Sigmoid colon (tissue), 7 donors: ENCODE measurements around the gene CD200. TPM values are rescaled to one million over a fixed set of nuclear protein-coding genes. Genes with fewer than 3 reads are reported as not detected.
"Not testable (repeated sequence)": the region's sequence is repeated elsewhere in the genome, so short reads cannot be mapped to it uniquely, and the experiment has no call there.

Source experiments
- DNase-seq: peaks from one replicate; pipeline ENCODE4 v3.0.0-alpha.2; 2019
- H3K27ac ChIP-seq, 4 donors: fragments of 200-600 bp; sonication (generic); one replicate each; pipeline ENCODE4 v1.5.1; 2016 to 2019; ENCODE audit warnings: mild to moderate bottlenecking in 1 of 4
- H3K27me3 ChIP-seq, 3 donors: fragments of 200-600 bp; sonication (generic); one replicate each; pipeline ENCODE4 v1.5.1; 2019; ENCODE audit warnings: mild to moderate bottlenecking in 1 of 3
- H3K36me3 ChIP-seq, 4 donors: fragments of 200-600 bp; sonication (generic); one replicate each; pipeline ENCODE4 v1.5.1; 2016 to 2019
- H3K4me1 ChIP-seq, 4 donors: fragments of 200-600 bp; sonication (generic); one replicate each; pipeline ENCODE4 v1.5.1; 2017 to 2019
- H3K4me3 ChIP-seq, 4 donors: fragments of 200-600 bp; sonication (generic); one replicate each; pipeline ENCODE4 v1.5.1; 2017 to 2019; ENCODE audit warnings: mild to moderate bottlenecking in 2 of 4, moderate library complexity in 1 of 4
- H3K9me3 ChIP-seq, 4 donors: fragments of 200-600 bp in 3 of 4; sonication (generic) in 3 of 4; one replicate each; pipeline versions ENCODE4 v1.5.1 to v1.6.1; 2013 to 2019
- EP300 ChIP-seq, 4 donors: sonication (generic); formaldehyde crosslinking; IDR thresholded peaks; one replicate each; pipeline ENCODE4 v1.6.1; 2017; ENCODE audit warnings: antibody characterized with exemption in 4 of 4
- POLR2A ChIP-seq, 2 donors: fragments of 450-650 bp; IDR thresholded peaks; one replicate each; pipeline ENCODE4 v1.6.1; 2016; ENCODE audit warnings: antibody characterized with exemption in 2 of 2, mild to moderate bottlenecking in 2 of 2, moderate library complexity in 2 of 2
- POLR2AphosphoS5 ChIP-seq, 4 donors: sonication (generic); formaldehyde crosslinking; IDR thresholded peaks; one replicate each; pipeline ENCODE4 v1.6.1; 2017; ENCODE audit warnings: antibody characterized with exemption in 4 of 4
- WGBS, 2 donors: extraction: QIAGEN DNeasy Blood & Tissue Kit; methylation state at CpG; one replicate each; pipeline ENCODE4 v1.1.7; 2013; 5-methylcytosine and 5-hydroxymethylcytosine counted together
- intact Hi-C: fragments of 100-400 bp; cut with DNase I; formaldehyde crosslinking; loops from one replicate; pipeline ENCODE4 v1.15.1; 2023
- polyA plus RNA-seq, 3 donors: library from polyadenylated mRNA; stranded (reverse); fragments of 200-250 nt; gene quantifications; one replicate each; pipeline ENCODE4 v1.2.3, GENCODE V29; 2013
- total RNA-seq, 4 donors: library from RNA; depleted of rRNA; stranded (reverse); fragments of >200 nt; gene quantifications; one replicate each; pipeline ENCODE4 v1.1.0, GENCODE V29; 2016
- TF ChIP-seq, protein P1 (sequence below), 4 experiments: fragments of 450-650 bp in 3 of 4; fragments of 200-600 bp in 1 of 4; IDR thresholded peaks; one replicate each; pipeline ENCODE4 v1.5.1; 2016 to 2019; ENCODE audit warnings: antibody characterized with exemption in 4 of 4, mild to moderate bottlenecking in 3 of 4, moderate library complexity in 2 of 4
- donor health status: healthy with polysubstance abuse.
- donor health status: Bipolar disorder and iron deficiency.
- donor health status: healthy.

The CD200 gene
- total and polyA plus RNA-seq, 7 donors, result 1.2 to 13.0 (median 4.6) TPM

DNA sequence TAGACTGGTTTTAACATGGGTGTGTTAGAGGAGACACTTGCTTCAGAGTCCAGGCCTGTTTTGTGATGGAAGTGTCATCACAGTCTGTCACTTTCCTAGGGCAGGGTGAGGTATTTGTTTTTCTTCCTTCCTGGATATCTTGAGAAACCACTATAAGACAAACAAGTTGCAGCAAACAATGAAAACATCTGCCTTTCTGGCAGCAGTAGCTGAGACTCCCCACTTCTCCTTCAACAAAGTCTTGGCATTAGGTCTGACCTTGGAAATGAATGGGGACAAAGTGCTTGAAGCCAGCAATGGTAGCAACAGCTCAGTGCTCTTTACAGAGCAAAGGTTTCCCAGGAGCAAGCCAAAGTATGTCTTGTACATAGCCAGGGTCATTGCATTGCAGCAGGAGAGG lies 64.6 kb downstream of the CD200 start:
- Histone ChIP-seq H3K9me3 (peaks cover 0 to 1% (median 0%) of the 10 kb centered on the region in 4 donors), H3K27me3 (no peaks in the 10 kb centered on the region), H3K4me1 (peaks cover 0 to 36% (median 29%) of the 10 kb centered on the region in 4 donors), H3K27ac (no peak overlapping the region), H3K36me3 (no peaks in the 10 kb centered on the region), H3K4me3 (no peak overlapping the region)
- intact Hi-C loops, result no loop called here
- no peak for DNase-seq
- no peak for TF ChIP-seq POLR2AphosphoS5 (IDR thresholded peaks at IDR 0.05)

DNA sequence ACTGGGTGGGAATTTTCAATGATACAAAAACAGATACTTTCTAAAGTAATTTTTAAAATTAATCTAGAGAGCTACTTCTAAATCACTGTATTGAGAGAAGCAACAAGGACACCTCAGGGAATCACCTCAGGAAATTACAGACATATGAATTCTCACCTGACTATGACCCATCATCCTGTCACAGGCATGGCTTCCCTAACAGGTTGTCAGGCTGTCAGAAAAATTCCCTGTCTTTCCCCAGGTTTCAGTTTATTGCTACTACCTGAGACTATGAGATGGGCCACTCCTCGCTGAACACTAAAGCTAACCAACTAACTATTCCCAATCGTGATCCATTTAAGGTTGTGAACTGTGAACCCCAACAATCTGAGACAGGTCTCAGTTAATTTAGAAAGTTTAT lies 66.1 kb downstream of the CD200 start:
- Histone ChIP-seq H3K9me3 (no peaks in the 10 kb centered on the region), H3K36me3 (no peaks in the 10 kb centered on the region), H3K4me3 (no peak overlapping the region), H3K27ac (no peak overlapping the region), H3K4me1 (peaks cover 0 to 27% (median 21%) of the 10 kb centered on the region in 4 donors), H3K27me3 (no peaks in the 10 kb centered on the region)
- TF ChIP-seq POLR2A (IDR thresholded peaks at IDR 0.05), result no peak
- TF ChIP-seq EP300 (IDR thresholded peaks at IDR 0.05), result no peak
- TF ChIP-seq, protein P1, sequence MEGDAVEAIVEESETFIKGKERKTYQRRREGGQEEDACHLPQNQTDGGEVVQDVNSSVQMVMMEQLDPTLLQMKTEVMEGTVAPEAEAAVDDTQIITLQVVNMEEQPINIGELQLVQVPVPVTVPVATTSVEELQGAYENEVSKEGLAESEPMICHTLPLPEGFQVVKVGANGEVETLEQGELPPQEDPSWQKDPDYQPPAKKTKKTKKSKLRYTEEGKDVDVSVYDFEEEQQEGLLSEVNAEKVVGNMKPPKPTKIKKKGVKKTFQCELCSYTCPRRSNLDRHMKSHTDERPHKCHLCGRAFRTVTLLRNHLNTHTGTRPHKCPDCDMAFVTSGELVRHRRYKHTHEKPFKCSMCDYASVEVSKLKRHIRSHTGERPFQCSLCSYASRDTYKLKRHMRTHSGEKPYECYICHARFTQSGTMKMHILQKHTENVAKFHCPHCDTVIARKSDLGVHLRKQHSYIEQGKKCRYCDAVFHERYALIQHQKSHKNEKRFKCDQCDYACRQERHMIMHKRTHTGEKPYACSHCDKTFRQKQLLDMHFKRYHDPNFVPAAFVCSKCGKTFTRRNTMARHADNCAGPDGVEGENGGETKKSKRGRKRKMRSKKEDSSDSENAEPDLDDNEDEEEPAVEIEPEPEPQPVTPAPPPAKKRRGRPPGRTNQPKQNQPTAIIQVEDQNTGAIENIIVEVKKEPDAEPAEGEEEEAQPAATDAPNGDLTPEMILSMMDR (IDR thresholded peaks at IDR 0.05), result no peak
- DNase-seq, result no peak
- intact Hi-C loops, result no loop called here
- WGBS, 2 donors, result 40 to 74% methylated on average over 2 of the region's 2 CpGs

DNA sequence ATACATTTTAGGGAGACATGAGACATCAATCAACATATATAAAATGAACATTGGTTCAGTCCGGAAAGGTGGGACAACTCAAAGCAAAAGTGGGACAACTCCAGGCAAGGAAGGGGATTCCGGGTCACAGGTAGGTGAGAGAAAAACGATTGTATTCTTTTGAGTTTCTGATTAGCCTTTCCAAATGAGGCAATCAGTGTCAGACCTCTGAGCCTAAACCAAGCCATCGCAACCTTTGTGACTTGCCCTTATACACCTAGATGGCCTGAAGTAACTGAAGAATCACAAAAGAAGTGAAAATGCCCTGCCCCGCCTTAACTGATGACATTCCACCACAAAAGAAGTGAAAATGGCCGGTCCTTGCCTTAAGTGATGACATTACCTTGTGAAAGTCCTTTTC lies 66.6 kb downstream of the CD200 start:
- H3K36me3 ChIP-seq, H3K27ac ChIP-seq, DNase-seq, H3K27me3 ChIP-seq, intact Hi-C loops, H3K9me3 ChIP-seq, H3K4me3 ChIP-seq: not testable (repeated sequence)
- H3K4me1 ChIP-seq, result peaks cover 0 to 22% (median 16%) of the 10 kb centered on the region in 4 donors
- WGBS, 2 donors, result 81 to 90% methylated on average over 5 to 6 of the region's 6 CpGs

DNA sequence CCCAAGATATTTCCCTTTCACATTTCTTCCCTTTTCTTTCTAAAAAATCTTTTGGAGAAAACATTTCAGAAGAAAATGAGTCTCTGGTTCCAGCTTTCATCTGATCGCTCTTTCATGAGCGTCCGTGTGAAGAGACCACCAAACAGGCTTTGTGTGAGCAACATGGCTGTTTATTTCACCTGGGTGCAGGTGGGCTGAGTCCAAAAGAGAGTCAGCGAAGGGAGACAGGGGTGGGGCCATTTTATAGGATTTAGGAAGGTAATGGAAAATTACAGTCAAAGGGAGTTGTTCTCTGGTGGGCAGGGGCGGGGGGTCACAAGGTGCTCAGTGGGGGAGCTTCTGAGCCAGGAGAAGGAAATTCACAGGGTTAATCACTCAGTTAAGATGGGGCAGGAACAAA lies 67.4 kb downstream of the CD200 start:
- DNase-seq, H3K27me3 ChIP-seq, intact Hi-C loops, H3K9me3 ChIP-seq, H3K27ac ChIP-seq, H3K36me3 ChIP-seq, H3K4me3 ChIP-seq: not testable (repeated sequence)
- WGBS, 2 donors, result 70 to 88% methylated on average over 5 of the region's 5 CpGs
- H3K4me1 ChIP-seq, result peaks cover 0 to 16% (median 11%) of the 10 kb centered on the region in 4 donors

DNA sequence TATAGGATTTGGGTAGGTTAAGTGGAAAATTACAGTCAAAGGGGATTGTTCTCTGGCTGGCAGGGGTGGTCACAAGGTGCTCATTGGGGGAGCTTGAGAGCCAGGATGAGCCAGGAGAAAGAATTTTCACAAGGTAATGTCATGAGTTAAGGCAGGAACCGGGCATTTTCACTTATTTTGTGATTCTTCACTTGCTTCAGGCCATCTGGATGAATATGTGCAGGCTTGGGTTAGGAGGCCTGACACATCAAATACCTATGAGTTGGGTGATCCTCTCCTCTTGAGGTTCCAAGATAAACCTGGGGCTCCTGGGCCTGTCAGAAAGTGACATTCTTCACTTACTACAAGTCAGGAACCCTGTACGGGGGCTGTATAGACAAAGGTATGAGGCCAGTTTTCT lies 68.7 kb downstream of the CD200 start:
- DNase-seq, result no peak
- no peak for TF ChIP-seq POLR2AphosphoS5 (IDR thresholded peaks at IDR 0.05)
- TF ChIP-seq, protein P1 (IDR thresholded peaks at IDR 0.05), result no peak
- no peak for TF ChIP-seq POLR2A (IDR thresholded peaks at IDR 0.05)
- no peak for TF ChIP-seq EP300 (IDR thresholded peaks at IDR 0.05)
- Histone ChIP-seq H3K36me3 (no peaks in the 10 kb centered on the region), H3K27me3 (no peaks in the 10 kb centered on the region), H3K4me3 (no peak overlapping the region), H3K4me1 (peaks cover 0 to 3% (median under 1%) of the 10 kb centered on the region in 4 donors), H3K9me3 (no peaks in the 10 kb centered on the region), H3K27ac (no peak overlapping the region)
- 45 to 88% methylated on average over 2 of the region's 2 CpGs for WGBS, 2 donors
- intact Hi-C loops, result no loop called here

DNA sequence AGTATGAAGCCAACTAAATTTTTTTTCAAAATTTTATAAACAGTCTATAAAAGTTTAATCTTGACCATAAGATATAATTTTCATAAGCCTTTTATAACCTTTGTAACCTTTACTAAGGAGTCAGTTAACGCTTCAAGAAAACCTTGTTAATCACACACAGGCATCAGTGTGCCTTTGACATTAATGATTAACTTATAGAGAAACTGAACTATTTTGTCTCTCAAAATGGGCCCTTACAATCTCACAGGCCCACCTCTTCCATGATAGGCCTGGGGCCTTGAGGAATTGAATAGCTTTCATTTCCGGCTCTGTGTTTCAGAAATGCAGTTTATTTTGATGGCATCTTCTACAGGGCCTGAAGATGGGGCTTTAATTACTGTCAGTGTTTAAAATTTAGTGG lies 70.1 kb downstream of the CD200 start:
- H3K36me3 ChIP-seq, result no peaks in the 10 kb centered on the region
- DNase-seq, result no peak
- no peak overlapping the region for H3K4me3 ChIP-seq
- no peaks in the 10 kb centered on the region for H3K27me3 ChIP-seq
- 21 to 76% methylated on average over 2 of the region's 2 CpGs for WGBS, 2 donors
- H3K27ac ChIP-seq, result no peak overlapping the region
- TF ChIP-seq POLR2A (IDR thresholded peaks at IDR 0.05) (no peak), POLR2AphosphoS5 (IDR thresholded peaks at IDR 0.05) (no peak)
- TF ChIP-seq, protein P1 (IDR thresholded peaks at IDR 0.05), result no peak
- intact Hi-C loops, result no loop called here
- peaks cover 0 to 4% (median 0%) of the 10 kb centered on the region in 4 donors for H3K4me1 ChIP-seq
- no peaks in the 10 kb centered on the region for H3K9me3 ChIP-seq

DNA sequence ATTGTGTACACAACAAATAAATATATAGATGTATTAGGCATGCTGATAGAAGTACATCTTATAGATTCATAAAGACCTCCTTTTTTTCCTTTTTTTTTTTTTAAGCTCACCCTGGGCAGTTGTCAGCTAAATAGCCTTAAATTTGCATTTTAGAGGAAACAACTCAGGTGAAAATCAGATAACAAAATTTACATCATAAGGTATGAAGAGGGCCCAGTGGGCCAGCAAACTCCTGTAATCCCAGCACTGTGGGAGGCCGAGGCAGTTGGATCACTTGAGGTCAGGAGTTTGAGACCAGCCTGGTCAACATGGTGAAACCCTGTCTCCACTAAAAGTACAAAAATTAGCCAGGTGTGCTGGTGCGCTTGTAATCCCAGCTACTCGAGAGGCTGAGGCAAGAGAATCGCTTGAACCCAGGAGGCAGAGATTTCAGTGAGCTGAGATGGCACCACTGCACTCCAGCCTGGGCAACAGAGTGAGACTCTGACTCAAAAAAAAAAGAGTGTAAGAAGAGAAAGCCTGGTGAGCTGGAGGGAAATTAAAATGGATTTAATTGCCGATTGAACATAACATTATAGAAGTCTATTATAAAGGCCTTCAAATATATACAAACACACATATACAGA lies 72.1 kb downstream of the CD200 start:
- H3K4me1 ChIP-seq, H3K27me3 ChIP-seq, H3K36me3 ChIP-seq, intact Hi-C loops, H3K4me3 ChIP-seq, H3K9me3 ChIP-seq, H3K27ac ChIP-seq, DNase-seq: not testable (repeated sequence)
- WGBS, 2 donors, result 82 to 89% methylated on average over 5 of the region's 5 CpGs
